Muscle layer of duodenum (tissue), 2 donors: ENCODE measurements around the gene SPINK6.

Source experiments
- H3K27ac ChIP-seq: one replicate; pipeline ENCODE4 v1.7.0; 2013; ENCODE audit warnings: mild to moderate bottlenecking, low read length
- H3K27me3 ChIP-seq: one replicate; pipeline ENCODE4 v1.7.0; 2013; ENCODE audit warnings: low read depth, mild to moderate bottlenecking, control low read depth, low read length
- H3K36me3 ChIP-seq, 2 donors: one replicate each; pipeline ENCODE4 v1.7.0; 2013; ENCODE audit warnings: low read length in 2 of 2, control low read depth in 1 of 2, mild to moderate bottlenecking in 1 of 2; ENCODE audit not compliant: insufficient read depth in 2 of 2, control insufficient read depth in 1 of 2
- H3K4me1 ChIP-seq, 2 donors: one replicate each; pipeline ENCODE4 v1.7.0; 2013; ENCODE audit warnings: low read length in 2 of 2, mild to moderate bottlenecking in 2 of 2, control low read depth in 1 of 2, moderate library complexity in 1 of 2; ENCODE audit not compliant: insufficient read depth in 2 of 2, control insufficient read depth in 1 of 2
- H3K4me3 ChIP-seq, 2 donors: one replicate each; pipeline ENCODE4 v1.7.0; 2013; ENCODE audit warnings: low read length in 2 of 2, low read depth in 1 of 2, mild to moderate bottlenecking in 1 of 2
- H3K9me3 ChIP-seq, 2 donors: one replicate each; pipeline ENCODE4 v1.7.0; 2013; ENCODE audit warnings: low read length in 2 of 2, control low read depth in 1 of 2, mild to moderate bottlenecking in 1 of 2; ENCODE audit not compliant: control insufficient read depth in 1 of 2
- donor health status: healthy.

SPINK6 gene

GRCh38 chr5:148202531-148203203 is at the start of gene SPINK6:
TSS of gene SPINK6 (plus strand) at chr5:148203042. CDS start at chr5:148203097, 55 bp downstream.
- no peaks in the 10 kb centered on the region for H3K4me1 ChIP-seq
- H3K36me3 ChIP-seq: no peaks in the 10 kb centered on the region
- no peaks in the 10 kb centered on the region for H3K27me3 ChIP-seq
- H3K9me3 ChIP-seq: no peaks in the 10 kb centered on the region
- no peak within 1 kb of the TSS for H3K4me3 ChIP-seq
- H3K27ac ChIP-seq: no peak within 1 kb of the TSS

GRCh38 chr5:148156609-148157008 is 46.2 kb upstream of the SPINK6 start:
- Histone ChIP-seq H3K4me1 (no peaks in the 10 kb centered on the region), H3K27ac (no peak overlapping the region), H3K36me3 (no peaks in the 10 kb centered on the region), H3K27me3 (no peaks in the 10 kb centered on the region), H3K4me3 (no peak overlapping the region), H3K9me3 (no peaks in the 10 kb centered on the region)

GRCh38 chr5:148162038-148162437 is 40.8 kb upstream of the SPINK6 start:
- Histone ChIP-seq H3K9me3 (no peaks in the 10 kb centered on the region), H3K27me3 (no peaks in the 10 kb centered on the region), H3K4me1 (no peaks in the 10 kb centered on the region), H3K4me3 (no peak overlapping the region), H3K27ac (no peak overlapping the region), H3K36me3 (no peaks in the 10 kb centered on the region)

GRCh38 chr5:148163345-148163744 is 39.5 kb upstream of the SPINK6 start:
- Histone ChIP-seq H3K9me3 (no peaks in the 10 kb centered on the region), H3K36me3 (no peaks in the 10 kb centered on the region), H3K27ac (no peak overlapping the region), H3K4me3 (no peak overlapping the region), H3K27me3 (no peaks in the 10 kb centered on the region), H3K4me1 (no peaks in the 10 kb centered on the region)

- no peaks in the 10 kb centered on the region for H3K36me3 ChIP-seq
- H3K4me1 ChIP-seq: no peaks in the 10 kb centered on the region
- H3K4me3 ChIP-seq: no peak overlapping the region
- no peaks in the 10 kb centered on the region for H3K27me3 ChIP-seq
- H3K27ac ChIP-seq: no peak overlapping the region
- no peaks in the 10 kb centered on the region for H3K9me3 ChIP-seq
Measured at GRCh38 chr5:148166550-148167283, 36.1 kb upstream of the SPINK6 start.

GRCh38 chr5:148168246-148168645 is 34.6 kb upstream of the SPINK6 start, which contains the start of gene SPINK14:
TSS of gene SPINK14 (plus strand) at chr5:148168546. CDS start at chr5:148169733, 1,187 bp downstream.
- Histone ChIP-seq H3K4me3 (no peak within 1 kb of the TSS), H3K27ac (no peak within 1 kb of the TSS), H3K36me3 (no peaks in the 10 kb centered on the region), H3K4me1 (no peaks in the 10 kb centered on the region), H3K9me3 (no peaks in the 10 kb centered on the region), H3K27me3 (no peaks in the 10 kb centered on the region)

GRCh38 chr5:148172377-148172776 is 30.5 kb upstream of the SPINK6 start:
- Histone ChIP-seq H3K27ac (no peak overlapping the region), H3K27me3 (no peaks in the 10 kb centered on the region), H3K36me3 (no peaks in the 10 kb centered on the region), H3K9me3 (no peaks in the 10 kb centered on the region), H3K4me3 (no peak overlapping the region), H3K4me1 (no peaks in the 10 kb centered on the region)

GRCh38 chr5:148176480-148176879 is 26.4 kb upstream of the SPINK6 start:
- Histone ChIP-seq H3K27me3 (no peaks in the 10 kb centered on the region), H3K9me3 (no peaks in the 10 kb centered on the region), H3K4me1 (no peaks in the 10 kb centered on the region), H3K36me3 (no peaks in the 10 kb centered on the region), H3K27ac (no peak overlapping the region), H3K4me3 (no peak overlapping the region)

GRCh38 chr5:148177207-148177606 is 25.6 kb upstream of the SPINK6 start:
- Histone ChIP-seq H3K27ac (no peak overlapping the region), H3K4me1 (no peaks in the 10 kb centered on the region)

GRCh38 chr5:148179234-148179824 is 23.5 kb upstream of the SPINK6 start:
- H3K27ac ChIP-seq: no peak overlapping the region
- H3K27me3 ChIP-seq: no peaks in the 10 kb centered on the region
- H3K4me1 ChIP-seq: no peaks in the 10 kb centered on the region
- H3K9me3 ChIP-seq: no peaks in the 10 kb centered on the region
- H3K4me3 ChIP-seq: no peak overlapping the region
- no peaks in the 10 kb centered on the region for H3K36me3 ChIP-seq

More at GRCh38 chr5:148177207-148177606, 25.6 kb upstream of the SPINK6 start:
- H3K4me3 ChIP-seq: no peak overlapping the region
- no peaks in the 10 kb centered on the region for H3K9me3 ChIP-seq
- no peaks in the 10 kb centered on the region for H3K36me3 ChIP-seq
- no peaks in the 10 kb centered on the region for H3K27me3 ChIP-seq

GRCh38 chr5:148186248-148187003 is 16.4 kb upstream of the SPINK6 start:
- Histone ChIP-seq H3K9me3 (no peaks in the 10 kb centered on the region), H3K4me1 (no peaks in the 10 kb centered on the region), H3K27ac (no peak overlapping the region), H3K36me3 (no peaks in the 10 kb centered on the region), H3K27me3 (no peaks in the 10 kb centered on the region), H3K4me3 (no peak overlapping the region)
